Superior temporal gyrus (tissue), 1 donor: Measurements from ENCODE around the gene KRT3.
"Not testable (repeated sequence)": the region's sequence is repeated elsewhere in the genome, so short reads cannot be mapped to it uniquely, and the experiment has no call there.

Experiments used
- DNase-seq: peaks from one replicate; pipeline ENCODE4 v3.0.0-alpha.2; 2016; ENCODE audit errors: extremely low spot score

KRT3 gene

DNA sequence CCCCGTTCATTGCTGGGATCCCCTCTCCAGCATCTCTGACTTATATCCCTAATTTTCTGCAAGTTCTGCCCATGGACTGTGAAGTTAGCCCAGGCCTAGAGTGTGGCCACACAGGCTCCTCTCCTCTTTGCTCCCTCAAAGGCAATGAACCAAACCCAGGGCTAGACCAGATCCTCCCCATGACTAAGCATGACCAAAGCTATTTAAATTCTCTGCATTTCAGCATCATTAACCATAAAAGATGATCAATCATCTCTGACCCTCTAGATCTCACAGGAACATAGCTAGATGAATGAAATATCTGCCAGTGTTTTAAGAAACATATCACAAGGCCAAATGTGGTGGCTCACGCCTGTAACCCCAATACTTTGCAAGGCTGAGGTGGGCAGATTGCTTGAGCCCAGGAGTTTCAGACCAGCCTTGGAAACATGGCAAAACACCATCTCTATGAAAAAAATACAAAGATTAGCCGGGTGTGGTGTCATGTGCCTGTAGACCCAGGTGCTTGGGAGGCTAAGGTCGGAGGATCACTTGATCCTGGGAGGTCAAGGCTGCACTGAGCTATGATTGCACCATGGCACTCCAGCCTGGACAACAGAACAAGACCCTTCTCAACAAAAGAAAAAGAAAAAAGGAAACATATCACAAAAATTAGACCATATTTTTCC is 2.2 kb upstream of the KRT3 start:
- no peak for DNase-seq

DNA sequence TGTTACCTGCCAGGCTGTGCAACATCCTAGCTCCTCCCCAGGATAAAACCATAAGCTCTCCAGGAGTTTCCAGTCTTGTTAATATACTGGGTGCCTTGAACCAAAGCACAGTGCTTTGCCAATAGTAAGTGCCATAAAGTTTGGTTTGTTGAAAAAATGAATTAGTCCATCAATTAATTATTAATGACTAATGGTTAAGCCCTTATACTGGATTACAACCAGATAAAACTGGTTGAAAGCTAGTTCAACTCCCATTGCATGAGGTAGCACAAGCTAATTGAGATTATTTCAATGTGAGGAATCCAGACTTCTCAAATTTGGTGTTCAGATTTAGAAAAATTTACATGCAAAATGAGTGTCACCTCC is 1.6 kb upstream of the KRT3 start:
- DNase-seq: no peak

DNA sequence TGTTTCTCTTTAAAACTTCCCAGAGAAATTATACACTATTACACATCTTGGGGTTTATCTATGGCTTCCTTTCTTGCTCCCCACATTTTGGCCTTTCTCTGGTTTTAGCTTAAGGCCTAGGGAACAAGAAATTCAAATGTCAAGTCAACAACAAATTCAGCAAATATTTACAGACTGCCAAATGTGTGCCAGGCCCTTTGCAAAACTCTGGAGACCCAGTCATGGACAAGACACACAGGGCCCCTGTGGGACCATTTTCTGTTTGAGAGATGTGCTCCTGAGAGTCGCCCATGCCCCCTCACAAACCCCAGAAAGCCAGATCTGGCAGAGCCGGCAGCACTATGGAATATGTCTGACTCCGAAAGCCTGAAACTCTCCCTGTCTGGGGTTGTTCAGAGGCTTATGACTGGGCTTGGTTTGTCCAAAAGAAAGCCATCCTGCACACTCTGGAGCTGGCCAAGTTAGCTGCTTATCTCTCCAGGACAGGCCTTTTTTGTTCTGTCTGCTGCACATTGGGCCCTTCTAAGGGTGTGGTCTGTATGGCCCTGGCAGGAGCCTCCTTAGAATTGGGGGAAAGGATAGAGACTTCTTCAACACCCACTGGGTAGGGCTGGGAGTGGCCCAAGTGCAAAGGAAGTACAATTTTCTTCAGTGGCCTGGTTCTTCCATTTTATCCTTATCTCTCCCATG is 1.1 kb upstream of the KRT3 start:
- DNase-seq: no peak

DNA sequence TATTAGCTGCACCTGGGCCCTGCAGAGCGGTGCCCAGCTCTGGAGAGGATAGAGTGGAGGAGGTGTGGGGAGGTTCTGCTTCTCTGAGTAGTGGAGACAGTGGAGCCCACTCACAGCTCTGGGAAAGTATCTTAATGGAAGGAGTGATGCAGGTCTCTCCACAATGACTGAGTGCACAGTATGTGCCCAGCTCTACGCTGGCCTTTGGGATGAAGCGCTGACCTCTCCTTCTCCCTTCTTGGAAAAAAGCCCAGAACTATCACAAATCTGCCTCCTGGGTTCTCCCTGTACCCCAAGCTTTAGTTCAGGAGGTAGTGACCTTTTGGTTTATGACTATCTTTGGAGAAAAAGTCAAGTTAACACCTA is 495 bp upstream of the KRT3 start:
- no peak for DNase-seq

DNA sequence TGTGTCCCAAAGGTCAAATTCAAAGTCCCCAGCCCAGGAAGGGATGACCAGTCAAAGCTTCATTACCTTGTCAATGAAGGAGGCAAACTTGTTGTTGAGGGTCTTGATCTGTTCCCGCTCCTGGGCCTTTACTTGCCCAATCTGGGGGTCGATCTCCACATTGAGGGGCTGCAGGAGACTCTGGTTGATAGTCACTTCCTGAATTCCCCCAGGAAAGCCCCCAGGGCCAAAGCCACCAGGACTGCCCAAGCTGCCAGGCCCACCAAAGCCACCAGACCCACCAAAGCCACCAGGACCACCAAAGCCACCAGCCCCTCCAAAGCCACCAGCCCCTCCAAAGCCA is 614 bp downstream of the KRT3 start:
- DNase-seq: not testable (repeated sequence)

DNA sequence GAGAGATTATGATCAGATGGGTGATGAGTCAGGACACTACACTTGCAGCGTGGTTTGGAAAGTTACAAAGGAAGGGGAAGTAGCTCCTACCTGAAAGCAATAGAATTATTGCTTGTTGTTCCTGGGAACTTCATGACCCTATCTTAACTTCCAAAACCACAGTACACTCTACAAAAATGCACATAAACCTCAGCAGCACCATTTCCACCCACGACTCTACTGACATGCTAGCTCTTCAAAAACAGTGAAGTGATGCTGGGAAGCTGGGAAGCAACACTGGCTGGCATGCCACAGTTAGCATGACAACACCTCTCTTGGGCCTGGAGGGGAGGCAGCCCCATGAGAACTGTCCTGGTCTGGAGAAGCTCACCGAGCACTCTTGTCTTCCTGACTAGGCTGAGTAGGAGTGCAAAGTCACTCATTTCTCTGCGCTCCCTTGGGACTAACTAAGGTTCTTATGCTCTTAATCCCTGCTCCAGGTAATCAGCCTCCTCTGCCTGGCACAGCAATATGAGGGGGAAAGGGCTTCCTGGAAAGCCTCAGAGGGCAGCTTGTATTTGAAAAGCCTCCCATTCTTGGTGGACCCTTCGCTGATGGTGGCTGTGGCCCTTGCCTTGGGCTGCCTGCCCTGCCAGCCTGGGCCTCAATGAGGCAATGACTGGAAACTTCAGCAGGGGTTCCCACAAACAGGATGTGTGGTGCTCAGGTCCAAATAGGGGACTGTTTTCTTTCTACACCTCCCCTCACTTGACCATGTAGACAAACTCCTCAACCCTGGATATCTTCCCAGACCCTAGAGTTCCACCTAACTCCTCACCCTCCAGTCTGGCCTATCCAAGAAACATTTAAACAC is 1.2 kb downstream of the KRT3 start:
- no peak for DNase-seq

DNA sequence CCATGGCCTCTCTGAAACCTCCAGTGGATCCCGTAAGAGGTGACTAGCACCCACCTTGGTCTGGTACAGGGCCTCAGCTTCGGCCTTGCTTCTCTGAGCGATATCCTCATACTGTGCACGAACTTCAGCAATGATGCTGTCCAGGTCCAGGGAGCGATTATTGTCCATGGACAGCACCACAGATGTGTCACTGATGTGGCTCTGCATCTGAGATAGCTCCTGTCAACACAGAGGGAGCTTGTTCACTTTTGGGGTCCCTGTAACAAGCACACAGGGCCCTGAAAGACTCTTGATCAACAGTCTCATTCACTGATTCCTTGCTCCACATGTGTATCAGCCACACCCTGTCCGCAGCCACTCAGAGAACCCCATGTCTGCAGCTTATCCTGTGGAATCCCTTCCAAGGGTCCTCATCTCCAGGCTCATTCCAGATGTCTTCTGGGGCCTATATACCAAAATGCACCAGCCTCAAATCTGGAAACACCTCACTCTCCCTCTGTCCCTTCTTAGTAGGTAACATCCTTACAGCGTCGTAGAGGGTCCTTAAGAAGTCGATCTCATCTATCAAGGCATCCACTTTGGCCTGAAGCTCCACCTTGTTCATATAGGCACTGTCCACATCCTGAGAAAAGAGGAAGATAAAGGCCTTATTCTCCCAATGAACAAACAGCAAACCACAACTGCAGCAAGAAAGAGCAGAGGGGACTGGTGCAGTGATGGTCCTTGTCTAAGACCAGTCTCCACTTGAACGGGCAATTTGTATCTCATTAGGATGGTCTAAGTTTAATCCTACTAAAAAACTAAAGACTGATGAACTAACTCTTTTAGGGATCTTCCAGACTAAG is 3.5 kb downstream of the KRT3 start:
- DNase-seq: no peak

DNA sequence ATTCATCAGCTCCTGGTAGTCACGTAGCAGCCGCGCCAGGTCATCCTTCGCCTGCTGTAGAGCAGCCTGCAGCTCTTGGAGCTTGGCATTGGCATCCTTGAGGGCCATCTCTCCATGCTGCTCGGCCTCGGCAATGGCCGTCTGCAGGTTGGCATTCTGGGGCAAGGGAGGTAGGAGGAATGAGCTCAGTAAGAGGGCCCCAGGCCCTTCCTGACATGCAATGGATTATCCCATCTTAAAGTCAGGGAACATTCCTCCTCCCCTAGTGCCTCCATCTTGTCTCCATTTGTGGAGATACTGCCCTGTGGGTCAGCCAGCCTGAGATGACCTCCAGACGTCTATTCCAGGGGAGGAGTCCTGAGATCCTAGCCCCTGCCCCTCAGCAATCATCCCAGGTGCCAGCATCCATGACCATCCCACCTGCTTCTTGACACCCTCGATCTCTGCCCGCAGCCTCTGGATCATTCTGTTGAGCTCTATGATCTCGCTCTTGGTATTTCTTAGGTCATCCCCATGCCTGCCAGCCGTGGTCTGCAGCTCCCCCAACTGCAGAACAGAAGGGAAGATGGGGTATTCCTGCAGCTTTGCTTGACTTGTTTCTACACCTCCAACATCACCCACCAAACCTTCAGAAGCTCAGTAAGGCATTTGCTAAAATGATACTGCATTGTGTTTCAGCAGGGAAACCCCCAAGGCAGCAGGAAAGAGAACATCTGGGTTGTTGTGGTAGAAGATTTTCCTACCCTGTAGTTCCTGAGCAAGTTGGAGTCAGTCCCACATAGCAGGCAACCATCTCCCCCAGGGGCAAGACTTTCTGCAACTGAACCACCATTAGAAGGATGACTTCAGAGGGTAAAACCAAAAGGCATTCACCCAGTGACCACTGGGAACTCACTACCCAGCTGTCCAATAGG is 4.4 kb downstream of the KRT3 start:
- no peak for DNase-seq

DNA sequence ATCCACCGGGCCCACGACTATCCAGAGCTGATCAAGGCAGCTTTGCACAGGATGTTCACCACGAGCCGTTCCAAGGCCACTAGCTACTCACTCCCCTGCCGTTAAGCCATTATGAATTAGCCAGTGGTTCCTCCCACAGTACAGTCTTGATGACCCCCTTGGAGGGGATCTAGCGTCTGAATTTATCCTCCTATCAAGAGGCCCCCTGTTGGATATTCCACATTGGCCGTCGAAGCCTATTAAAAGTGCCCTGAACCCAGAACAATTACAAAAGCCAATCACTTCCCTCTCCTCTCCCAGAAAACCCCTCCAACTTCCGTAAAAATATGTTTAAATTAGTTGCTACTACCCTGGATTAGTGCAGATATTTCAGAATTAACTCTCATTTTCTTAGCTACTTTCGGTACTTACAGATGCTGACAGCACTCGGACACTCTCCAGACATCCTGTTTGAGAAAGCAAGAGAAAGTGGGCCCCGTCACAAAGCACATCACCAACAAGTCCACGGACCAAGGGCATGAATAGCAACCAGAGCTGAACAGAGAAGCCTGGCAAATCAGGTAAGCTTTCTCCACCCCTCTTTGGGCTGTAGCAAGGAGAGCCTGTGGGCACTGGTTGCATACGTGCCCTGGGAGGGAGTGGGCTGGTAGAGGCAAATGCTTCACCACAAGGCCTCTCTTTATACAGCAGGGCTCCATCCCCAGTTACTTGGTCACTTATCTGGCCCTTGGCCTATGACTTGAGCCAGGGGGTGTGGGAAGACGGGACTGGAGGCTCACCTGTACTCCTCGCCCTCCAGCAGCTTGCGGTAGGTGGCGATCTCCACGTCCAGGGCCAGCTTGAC is 5.3 kb downstream of the KRT3 start:
- DNase-seq: no peak

DNA sequence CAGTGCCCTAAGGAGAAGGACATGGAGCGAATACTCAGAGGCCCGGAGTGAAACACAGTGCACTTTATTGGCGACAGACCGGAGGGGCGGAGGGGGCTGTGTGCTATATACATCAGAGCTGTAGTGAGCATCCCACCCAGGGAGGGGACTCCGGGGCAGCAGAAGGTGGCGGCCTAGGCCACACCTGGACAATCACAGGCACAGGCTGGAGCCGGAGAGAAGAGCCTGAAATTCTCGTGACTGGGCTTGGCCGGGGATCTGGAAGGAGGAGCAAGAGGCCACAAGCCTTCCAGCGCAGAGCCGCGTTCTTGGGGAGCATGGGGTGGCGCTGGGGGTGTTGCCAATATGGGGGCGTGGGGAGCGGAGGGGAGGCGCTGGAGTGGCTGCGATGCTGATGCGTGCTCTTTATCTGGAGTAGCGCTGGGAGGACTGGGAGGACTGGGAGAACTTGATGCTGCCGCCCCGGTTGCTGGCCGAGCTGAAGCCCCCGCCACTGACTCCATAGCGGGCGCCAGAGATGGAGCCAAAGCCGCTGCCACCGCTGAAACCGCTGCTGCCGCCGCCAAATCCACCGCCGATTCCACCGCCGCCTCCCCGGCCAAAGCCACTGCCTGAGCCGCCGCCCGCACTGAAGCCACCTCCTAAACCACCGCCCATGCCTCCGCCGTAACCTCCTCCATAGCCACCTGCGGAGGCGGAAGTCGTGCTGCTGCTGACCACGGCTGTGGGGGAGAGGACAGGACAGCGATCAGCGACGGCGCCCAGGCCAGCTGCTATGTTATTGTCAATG is 6.1 kb downstream of the KRT3 start:
- DNase-seq: no peak

DNA sequence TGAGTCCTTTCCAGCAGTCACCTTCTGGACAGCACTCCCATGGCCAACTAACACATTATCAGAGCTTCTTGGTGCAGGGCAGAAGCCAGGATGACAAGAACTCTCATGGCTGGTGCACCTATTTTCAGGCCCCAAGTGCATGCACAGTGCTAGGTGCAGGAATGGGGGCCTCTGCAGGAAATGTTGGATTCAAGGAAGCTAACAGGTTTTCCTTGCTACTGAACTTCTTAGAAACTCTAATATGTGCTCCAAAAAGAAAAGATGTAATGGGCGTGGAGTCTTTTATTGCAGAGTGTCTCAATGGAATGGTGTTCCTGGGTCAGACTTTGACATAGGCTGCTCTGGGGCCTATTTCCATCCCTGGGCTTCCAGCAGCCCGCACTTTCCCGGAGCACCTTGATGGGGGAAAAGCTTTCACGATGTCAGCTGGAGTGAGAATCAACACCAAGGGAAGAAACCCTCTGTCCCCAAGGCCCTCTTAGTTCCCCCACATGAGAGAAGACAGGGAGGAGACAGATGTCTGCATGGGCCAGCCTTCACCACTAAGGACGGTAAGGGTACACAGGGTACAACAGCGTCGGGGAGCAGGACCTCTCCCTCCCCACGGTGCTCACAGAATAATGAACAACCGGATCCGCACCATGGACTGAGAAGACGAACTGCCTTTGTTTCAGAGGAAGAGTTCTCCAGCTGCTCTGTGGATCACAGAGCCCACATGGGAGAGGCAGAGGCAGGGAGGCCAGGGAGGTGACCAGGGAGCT is 6.9 kb downstream of the KRT3 start:
- no peak for DNase-seq

DNA sequence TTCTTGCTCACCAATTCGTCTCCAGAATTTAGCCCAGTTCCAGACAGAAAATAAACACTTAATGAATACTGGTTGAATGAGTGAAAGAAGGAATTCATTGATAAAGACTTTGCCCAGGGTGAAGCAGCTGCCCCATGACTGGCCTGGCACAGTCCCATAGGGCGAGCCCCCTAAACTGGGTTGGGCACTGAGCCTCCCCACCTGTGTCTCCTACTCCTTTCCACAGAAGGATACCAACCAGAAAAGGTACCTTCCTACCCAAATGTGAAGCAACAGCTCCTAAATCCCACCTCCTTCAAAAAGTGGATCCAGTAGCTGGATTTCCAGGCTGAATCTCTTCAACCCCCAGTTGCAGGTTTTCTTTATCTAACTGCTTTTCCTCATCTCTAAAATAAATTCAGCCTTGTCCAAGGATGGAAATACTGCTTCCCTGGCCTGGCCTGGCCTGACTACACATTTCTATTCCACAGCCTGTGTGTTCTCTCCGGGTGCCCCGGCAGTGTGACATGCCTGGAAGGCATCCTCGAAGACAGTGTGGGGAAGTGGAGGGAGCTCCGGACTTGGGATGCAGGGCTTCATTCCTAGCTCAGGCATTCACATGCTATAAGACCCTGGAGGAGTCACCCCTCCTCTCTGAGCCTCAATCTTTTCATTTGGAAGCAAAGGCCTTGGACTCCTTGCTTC is 7.6 kb downstream of the KRT3 start:
- no peak for DNase-seq

DNA sequence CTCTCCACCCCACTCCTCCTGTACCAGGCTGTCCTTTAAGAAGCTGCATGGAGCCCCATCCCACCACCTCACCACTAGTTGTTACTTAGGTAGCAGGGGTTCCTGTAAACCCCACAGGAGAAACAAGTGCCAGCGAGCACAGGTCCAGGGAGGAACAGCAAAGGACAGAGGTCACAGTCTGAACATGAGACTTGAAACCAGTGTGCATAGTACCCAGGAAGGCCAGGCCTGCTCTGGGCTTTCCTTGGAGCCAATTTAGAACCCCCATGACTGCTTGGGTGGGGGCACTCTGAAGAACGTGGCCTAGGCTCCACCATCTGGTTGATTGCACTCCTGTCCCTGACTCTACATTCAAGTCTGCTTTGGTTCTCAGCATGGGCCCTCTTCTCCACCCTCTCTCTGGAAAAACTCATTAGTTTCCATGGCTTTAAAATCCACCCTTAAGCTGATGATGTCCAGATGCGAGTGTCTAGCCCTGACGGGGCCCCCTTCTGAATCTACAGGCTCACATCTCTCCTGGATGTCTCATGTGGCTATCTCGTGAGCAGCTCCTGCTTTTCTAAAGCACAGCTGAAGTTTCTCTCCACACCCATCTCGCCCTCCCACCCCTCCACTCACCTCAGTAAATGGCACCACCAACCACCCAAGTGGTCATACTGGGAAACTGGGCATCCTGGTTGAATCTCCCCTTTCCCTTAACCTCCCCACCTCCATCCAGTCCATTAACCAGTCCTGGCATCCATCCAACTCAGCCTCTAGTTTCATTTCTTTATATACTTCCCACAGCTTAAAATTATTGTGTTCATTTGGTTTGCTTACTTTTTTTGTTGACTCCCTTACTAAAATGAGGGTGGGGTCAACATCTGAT is 8.4 kb downstream of the KRT3 start:
- no peak for DNase-seq

DNA sequence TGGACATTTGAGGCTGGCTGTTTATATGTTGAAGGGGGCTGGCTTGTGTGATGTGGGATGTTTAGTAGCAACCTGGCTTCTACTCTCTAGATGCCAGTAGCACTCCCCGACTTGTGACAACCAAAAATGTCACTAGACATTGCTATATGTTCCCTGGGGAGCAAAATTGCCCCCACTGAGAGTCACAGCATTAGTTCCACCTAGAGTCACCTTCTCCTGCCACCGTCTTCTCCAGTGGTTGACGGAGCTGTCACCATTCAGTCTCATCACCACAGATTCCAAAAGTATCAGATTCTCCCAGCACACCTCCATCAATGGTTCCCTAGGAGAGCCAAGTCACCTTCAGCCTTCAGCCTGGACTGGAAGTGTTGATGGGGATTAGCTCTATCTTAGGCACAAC is 11.0 kb downstream of the KRT3 start:
- no peak for DNase-seq

DNA sequence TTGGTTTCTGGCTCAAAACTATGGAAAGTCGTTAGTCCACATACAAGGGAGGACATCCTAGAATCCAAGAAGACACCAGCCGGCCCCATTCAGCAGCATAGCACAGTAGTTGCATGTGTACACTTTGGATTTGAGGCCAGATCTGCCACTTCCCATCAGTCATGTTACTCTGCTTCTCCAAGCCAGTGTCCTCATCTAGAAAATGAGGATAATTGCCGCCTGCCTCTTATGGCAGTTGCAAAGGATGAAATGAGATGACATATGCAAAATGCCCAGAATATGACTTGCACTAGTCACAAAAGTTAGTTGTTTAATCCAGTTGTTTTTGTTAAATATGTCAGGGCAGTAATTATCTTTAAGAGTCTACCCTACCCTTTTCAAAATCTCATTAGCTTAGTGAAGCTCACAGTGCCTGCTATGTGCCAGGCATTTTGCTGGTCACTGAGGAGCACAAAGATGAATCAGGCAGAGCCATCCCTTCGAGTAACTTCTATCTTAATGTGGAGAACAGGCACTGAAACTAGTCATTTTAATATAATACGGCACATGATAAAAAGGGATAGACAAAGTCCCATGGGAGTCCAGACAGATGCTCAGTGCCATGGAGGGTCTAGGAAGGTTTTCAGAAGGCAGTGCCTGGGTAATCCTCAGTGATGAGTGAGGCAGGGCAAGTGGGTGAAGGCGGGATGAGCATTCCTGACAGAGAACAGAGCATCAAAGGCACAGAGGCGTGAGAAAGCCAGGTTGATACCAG is 12.2 kb downstream of the KRT3 start:
- no peak for DNase-seq

DNA sequence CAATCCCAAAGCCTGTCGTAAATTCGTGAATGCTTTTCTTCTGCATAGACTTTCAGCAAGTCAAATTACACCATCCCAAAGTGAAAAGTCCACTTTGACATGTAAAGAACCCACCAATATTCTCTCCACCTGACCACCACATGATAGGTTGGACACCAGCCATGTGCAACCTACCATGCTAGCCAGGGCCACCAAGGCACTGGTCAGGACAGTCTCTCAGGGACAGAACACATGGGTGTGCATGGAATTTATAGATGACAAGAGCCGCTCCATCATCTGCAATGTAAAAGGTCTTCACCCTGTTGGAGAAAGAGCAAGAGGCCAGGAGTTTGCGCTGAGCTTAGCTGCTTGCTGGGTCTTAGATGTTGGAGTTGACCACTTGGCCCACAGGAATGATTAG is 13.4 kb downstream of the KRT3 start:
- no peak for DNase-seq
